ENCODE results near the gene FMC1.
"Not testable (repeated sequence)": the region's sequence is repeated elsewhere in the genome, so short reads cannot be mapped to it uniquely, and the experiment has no call there.

The FMC1 gene

GRCh38 chr7:139341058-139341775, at the start of gene FMC1:
FMC1 (plus strand) TSS chr7:139341337; CDS start chr7:139341385, 48 bp downstream.
- peak; percentile 76 to 85 (median 78) for DNase-seq (ENCODE audit: low read depth in 3 of 3)

GRCh38 chr7:139292821-139293220, 48.3 kb upstream of the FMC1 start:
- no peak for DNase-seq (ENCODE audit: low read depth in 3 of 3)

GRCh38 chr7:139293534-139293933, 47.6 kb upstream of the FMC1 start:
- DNase-seq (ENCODE audit: low read depth in 3 of 3): no peak

- DNase-seq (ENCODE audit: low read depth in 3 of 3): no peak
Observed at GRCh38 chr7:139294241-139294640, 46.9 kb upstream of the FMC1 start.

DNA sequence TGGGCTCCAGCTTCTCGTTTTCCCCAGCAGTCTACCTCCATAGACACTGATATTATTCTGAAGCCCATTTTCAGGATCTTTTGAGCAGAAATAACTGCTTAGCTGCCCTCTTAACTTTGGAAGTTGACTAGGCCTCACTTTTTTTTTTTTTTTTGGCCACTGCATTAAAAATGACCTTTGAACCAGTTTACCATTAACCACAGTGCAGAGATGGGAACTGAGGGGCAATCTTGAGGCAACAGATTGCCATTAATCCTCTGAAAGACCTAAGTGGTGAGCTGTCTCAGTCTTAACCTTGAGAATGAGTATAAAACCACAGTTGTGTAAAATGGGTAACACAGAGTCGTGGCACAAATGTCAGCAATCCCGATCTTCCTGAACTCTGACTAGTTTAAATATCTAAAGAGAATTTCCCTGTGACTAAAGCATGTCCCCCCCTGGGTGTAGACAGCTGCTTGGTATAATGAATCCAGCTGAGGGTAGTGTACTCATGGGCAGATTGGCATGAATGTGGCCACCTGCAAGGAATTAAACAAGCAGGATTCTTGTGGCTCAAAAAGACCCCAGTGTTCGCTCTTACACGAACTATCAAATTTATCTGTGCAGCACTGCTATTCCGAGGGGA, 46.1 kb upstream of the FMC1 start:
- DNase-seq (ENCODE audit: low read depth in 3 of 3): no peak

DNA sequence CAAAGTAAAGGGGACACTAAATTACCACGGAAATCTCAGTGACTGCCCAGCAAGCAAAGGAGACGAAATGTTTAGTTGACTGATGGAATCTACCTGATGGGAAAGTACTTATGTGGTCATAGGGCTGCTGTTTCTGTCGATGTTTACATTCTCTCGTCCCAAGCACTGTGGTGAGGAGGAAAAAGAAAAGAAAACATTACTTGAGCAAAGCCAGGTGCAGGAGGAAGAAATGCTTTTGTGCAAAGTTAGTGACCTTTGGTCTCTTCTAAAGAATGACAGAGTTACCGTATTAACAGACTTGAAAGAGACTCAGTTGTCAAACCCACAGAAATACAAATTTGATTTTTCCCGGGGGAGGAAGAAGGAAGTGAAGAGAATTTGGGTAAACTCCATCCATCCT, 43.3 kb upstream of the FMC1 start:
- no peak for DNase-seq (ENCODE audit: low read depth in 3 of 3)

GRCh38 chr7:139299296-139299695, 41.8 kb upstream of the FMC1 start:
- no peak for DNase-seq (ENCODE audit: low read depth in 3 of 3)

DNA sequence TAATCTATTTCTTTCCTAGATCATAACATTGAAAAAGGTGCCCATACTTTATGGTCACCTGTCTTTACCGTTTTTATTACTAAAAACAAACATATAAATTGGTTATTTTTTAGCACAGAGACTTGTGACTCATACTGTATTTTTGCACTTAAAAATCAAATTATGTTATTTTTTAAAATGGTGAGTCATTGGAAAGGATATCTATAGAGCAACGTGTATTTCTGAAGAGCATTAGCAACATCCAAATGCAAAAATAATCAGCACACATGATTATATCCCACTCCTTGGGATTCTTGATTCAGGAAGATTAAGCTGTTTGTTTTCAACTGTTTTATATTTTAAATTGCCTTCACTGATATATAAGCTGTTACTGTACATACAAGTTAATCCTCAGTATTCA, 40.7 kb upstream of the FMC1 start:
- no peak for DNase-seq (ENCODE audit: low read depth in 3 of 3)

DNA sequence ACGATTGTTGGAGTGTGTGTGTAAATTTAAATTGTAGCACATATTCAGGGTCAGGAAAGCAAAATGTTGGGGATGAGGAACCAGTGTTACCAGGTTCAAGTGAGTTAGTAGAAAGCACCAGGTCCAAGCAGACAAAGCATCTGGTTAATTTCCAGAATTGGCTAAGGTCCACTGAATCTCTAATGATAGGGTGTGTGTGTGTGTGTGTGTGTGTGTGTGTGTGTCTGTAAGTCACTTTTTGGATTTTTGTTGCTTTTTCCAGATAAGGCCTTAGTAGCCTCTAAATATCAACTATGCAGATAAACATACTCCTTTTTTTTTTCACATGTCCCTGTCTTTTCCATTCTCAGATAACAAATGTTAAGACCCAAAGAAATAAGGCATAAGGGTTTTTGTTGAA, 36.6 kb upstream of the FMC1 start:
- no peak for DNase-seq (ENCODE audit: low read depth in 3 of 3)

GRCh38 chr7:139317939-139318505, 23.1 kb upstream of the FMC1 start:
- DNase-seq (ENCODE audit: low read depth in 3 of 3): no peak

DNA sequence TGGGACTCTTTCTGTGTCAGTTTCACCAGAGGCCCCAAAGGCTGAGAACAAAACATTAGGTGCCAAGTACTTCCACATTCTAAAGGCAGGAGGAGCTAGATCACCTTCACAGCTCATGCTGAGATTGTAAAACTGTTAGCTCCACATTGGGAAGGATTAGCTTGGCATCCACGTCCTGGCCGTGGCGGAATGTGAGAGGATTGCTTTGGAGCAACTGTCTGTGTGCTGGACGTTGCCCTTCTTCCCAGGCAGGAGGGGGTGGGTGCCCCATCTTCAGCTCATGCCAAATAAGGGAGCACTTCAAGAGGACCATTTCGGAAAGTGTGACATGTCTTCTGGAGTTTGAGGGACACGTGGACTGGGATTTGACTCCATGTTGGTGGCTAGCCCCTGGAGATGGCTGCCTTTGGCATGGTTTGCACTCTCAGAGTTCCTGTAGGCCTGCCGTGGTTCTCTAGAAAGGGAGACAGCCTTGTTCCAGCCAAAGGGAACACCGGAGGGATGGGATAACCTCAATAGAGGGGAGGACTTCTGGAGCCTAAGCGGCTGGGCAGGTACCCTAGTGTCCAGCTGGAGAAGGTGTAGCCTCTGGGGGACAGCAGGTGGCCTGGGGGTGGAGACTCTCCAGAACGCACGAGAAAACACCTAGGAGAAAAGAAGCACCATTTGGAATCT, 19.9 kb upstream of the FMC1 start:
- DNase-seq (ENCODE audit: low read depth in 3 of 3): no peak

DNA sequence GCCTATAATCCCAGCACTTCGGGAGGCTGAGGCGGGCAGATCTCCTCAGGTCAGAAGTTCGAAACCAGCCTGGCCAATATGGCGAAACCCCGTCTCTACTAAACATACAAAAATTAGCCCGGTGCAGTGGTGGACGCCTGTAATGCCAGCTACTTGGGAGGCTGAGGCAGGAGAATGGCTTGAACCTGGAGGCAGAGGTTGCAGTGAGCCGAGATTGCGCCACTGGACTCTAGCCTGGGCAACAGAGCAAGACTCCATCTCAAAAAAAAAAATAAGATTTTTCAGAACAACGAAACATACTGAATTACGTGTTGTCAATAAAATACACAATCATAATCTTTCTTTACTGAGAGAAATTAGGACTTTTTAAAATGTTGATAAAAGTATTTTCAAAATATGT, 16.4 kb upstream of the FMC1 start:
- not testable (repeated sequence) for DNase-seq (ENCODE audit: low read depth in 3 of 3)

DNA sequence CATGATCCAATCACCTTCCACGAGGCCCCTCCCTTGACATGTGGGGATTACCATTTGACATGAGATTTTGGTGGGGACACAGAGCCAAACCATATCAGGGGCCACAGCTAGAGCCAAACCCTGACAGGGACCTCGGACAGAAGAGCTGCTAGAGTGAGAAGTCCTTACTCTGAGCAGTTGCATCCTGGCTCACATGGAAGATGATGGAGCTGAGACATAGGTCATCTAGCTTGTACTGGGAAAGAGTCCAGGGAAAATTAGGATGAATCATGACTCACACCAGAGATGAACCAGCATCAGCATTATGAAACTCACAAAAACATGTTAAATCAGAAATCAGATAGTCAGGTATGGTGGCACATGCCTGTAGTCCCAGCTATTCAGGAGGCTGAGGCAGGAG, 12.8 kb upstream of the FMC1 start:
- no peak for DNase-seq (ENCODE audit: low read depth in 3 of 3)

DNA sequence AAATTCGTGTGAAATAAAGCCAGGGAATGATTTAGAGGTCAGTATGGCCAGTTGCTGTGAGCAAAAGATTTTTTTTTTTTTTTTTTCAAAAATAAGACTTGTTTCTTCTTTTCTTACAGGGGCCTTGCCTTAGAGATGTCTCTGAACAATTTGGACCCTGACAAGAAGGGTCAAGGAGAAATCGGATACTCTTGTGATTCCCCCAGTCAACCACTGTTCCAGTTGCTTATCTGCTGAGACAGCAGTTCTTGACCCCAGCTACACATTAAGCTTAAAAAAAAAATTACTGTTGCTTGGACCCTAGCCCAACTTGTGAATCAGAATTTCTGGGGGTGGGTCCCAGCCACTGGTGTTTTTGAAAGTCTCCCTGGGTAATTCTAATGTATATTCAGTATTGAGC, 12.0 kb upstream of the FMC1 start:
- DNase-seq (ENCODE audit: low read depth in 3 of 3): no peak

DNA sequence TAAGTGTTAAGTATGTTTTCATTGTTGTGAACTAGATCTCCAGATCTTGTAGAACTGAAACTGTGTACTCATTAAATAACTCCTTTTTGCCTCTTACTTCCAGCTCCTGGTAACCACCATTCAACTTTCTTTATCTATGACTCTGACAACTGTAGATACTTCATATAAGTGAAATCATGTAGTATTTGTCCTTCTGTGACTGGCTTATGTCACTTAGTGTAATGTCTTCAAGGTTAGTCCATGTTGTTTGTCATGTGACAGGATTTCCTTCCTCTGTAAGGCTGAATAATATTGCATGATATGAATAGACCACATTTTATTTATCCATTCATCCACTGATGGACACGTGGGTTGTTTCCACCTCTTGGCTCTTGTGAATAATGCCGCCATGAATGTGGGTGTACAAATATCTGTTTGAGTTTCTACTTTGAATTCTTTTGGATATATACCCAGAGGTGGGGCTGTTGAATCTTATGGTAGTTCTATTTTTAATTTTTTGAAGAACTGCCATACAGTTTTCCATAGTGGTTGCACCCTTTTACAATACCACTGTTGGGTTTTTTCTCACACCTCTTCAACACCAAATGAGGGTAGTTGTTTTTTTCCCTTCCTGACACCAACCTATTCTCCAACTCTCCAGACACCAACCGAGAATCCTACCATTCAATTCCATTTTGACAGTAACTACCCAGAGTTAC, 10.7 kb upstream of the FMC1 start:
- no peak for DNase-seq (ENCODE audit: low read depth in 3 of 3)

GRCh38 chr7:139332697-139333359, 8.3 kb upstream of the FMC1 start:
- DNase-seq (ENCODE audit: low read depth in 3 of 3): no peak

DNA sequence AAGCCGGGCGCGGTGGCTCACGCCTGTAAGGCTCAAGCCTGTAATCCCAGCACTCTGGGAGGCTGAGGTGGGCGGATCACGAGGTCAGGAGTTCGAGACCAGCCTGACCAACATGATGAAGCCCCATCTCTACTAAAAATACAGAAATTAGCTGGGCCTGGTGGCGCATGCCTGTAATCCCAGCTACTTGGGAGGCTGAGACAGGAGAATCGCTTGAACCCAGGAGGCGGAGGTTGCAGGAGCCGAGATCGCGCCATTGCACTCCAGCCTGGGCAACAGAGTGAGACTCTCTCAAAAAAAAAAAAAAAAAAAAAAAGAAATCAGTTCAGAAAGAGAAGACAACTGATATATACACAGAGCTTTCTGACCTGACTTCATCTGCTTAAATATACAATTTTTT, 7.7 kb upstream of the FMC1 start:
- not testable (repeated sequence) for DNase-seq (ENCODE audit: low read depth in 3 of 3)

DNA sequence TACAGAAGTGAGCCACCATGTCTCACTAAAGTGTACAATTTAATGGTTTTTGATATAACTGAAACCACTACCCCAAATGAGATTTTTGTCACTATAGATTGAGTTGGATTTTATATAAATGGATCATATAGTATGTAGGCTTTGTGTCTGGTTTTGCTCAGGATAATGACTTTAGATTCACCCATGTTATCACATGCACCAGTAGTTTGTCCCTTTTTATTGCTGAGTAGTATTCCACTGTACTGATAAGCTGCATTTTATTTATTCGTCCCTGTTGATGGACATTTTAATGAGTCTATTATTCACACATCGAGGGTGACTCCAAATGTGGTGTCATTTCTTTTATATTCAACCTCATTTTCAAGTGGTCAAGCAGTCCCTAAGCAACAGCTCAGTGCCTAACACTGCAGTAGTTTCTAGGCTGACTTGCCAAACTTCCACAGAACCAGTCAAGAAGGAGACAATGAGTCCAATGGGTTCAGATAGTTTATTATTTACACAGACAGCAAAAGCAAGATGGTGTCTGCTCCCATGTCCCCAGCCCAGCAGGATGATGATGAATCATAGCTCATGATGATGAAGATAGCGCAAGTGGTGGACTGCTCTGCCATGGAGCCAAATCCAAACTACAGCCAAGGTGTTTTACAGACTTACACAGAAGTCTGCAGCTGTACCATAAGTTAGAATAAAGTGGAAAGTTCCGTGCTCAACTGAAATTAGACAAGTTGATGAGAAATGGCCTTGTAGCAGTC, 6.6 kb upstream of the FMC1 start:
- DNase-seq (ENCODE audit: low read depth in 3 of 3): no peak

DNA sequence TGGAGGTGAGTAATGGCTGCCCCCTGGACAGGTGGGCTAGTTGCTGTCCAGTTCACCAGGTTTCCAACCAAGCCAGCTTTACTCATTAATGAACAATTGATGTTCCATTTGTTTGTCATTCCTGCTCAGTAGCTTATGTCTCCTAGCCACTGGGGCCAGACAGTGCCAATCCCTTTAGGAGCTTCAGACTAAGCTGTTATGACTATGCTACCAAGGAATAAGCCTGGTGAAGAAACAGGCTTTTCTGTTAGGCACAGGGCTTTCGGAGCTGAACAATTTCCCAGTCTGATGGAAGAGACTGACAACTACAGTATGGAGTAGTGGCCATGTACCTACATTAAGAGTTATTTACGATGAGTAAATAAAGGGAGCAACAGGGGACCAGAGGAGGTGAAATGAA, 2.1 kb upstream of the FMC1 start:
- no peak for DNase-seq (ENCODE audit: low read depth in 3 of 3)

DNA sequence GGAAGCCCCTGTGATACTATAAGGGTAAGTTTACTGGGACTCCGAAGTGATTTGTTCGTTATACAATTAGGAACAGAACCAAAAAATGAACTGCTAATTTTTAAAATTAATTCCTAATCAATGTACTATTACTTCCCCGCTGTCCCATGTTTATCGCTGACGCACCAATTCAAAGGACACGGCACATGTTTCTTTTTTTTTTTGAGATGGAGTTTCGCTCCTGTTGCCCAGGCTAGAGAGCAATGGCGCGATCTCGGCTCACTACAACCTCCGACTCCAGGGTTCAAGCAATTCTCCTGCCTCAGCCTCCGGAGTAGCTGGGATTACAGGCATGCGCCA, 1.5 kb upstream of the FMC1 start:
- no peak for DNase-seq (ENCODE audit: low read depth in 3 of 3)
